GM15510 (cell line): ENCODE results near the gene MMP17.
A peak's percentile ranks its signal among the peaks of the same experiment; 100 is the strongest.

Source experiments
- POLR2A ChIP-seq: IDR thresholded peaks from 3 replicates; pipeline ENCODE4 v1.6.1; 2011; ENCODE audit warnings: borderline replicate concordance; ENCODE audit not compliant: insufficient read length; ENCODE audit errors: extremely low read depth

The MMP17 gene

DNA sequence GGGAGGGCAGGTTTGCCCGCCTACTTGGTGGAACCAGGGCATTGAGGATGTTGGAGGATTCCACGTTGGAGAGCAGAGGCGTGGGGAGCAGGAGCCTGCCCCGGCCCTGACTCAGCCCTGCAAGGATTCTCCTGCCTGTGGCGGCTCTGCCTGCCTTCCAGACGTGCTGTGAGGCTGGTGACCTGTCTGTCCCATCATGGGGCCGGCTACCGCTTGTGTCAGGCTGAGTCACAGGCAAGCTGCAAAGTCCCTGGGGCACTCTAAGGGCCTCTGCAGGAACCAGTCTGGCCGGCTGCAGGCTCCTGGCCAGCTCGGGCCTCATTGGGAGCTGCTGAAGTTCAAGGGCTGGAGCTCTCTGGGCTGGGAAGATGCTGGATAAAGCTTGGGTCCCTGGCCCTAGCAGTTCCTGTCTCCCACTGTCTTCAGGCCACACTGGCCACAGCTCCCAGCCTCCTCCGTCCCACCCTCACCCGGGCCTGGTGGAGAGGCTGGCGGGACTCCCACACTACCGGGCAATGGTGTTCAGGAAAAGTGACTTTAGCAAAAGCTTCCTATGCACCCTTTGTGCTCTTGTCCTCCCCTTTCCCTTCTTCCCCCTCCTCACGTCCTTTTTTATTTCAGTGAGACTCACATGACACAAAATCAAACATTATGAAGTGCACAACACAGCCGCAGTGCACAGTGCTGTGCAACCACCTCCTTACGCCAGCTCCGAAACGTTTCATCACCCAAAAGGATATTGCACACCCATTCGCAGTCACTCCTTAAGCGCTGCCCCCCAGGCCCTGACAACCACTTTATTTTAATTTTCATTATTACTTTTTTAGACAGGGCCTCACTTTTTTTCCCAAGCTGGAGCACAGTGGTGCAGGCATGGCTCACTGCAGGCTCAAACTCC, 44.2 kb downstream of the MMP17 start:
- TF ChIP-seq POLR2A: no peak

DNA sequence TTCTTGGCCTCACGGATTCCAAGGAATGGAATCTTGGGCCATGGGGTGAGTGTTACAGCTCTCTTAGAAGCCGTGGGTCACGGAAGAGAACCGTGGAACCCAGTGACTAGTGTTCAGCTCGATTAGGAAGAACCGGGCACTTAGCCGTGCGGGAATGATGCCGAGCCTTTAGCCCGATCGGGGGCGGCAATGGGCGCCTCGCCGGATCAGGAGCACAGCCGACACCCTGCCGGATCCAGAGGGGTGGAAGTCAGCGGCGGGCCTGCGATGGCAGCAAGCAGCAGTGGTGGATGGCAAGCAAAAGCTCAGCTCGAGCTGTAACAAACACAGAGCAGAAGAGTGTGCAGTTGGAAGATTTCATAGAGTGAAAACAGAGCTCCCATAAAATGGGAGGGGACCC, 45.1 kb downstream of the MMP17 start:
- TF ChIP-seq POLR2A: no peak

DNA sequence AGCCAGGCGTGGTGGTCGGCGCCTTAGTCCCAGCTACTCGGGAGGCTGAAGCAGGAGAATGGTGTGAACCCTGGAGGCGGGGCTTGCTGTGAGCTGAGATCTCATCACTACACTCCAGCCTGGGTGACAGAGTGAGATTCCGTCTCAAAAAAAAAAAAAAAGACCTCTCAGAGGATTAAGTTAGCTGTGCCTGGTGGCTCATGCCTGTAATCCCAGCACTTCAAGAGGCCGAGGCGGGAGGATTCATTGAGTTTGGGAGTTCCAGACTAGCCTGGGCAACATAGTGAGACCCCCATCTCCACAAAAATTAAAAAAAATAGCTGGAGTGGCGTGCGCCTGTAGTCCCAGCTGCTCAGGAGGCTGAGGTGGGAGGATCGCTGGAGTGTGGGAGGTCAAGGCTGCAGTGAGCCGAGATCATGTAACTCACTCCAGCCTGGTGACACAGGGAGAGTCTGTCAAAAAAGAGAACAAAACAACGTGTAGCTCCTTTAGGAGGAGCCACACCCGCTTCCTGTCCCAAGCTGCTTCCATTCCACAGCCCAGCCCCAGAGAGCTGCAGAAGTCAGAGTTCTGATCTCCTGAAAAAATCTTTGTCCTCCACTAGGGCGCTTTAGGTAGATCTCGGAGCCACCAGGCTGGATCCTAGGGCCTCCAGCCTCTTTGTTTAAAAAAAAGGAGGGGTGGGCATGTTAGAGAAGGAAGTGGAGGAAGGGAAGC, 54.8 kb downstream of the MMP17 start:
- TF ChIP-seq POLR2A: no peak

GRCh38 chr12:131883521-131883900, 55.3 kb downstream of the MMP17 start:
- no peak for TF ChIP-seq POLR2A

DNA sequence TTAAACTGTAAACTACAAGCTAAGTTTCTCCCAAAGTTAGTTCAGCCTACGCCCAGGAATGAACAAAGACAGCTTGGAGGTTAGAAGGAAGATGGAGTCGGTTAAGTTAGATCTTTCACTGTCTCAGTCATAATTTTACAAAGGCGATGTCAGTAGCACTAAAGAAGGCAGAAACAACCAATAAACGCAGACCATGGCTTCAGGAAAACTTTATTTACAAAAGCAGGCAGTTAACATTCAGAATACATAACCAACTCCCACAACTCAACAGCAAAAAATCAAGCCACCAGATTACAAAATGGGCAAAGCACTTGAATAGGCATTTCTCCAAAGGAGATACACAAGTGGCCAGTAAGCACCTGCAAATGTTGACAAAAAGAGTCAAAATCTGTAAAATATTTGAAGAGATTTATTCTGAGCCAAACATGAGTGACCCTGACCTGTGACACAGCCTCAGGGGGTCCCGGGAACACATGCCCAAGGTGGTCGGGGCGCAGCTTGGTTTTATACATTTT, 57.4 kb downstream of the MMP17 start:
- TF ChIP-seq POLR2A: no peak

GRCh38 chr12:131892711-131893604, 64.8 kb downstream of the MMP17 start:
- TF ChIP-seq POLR2A: no peak

DNA sequence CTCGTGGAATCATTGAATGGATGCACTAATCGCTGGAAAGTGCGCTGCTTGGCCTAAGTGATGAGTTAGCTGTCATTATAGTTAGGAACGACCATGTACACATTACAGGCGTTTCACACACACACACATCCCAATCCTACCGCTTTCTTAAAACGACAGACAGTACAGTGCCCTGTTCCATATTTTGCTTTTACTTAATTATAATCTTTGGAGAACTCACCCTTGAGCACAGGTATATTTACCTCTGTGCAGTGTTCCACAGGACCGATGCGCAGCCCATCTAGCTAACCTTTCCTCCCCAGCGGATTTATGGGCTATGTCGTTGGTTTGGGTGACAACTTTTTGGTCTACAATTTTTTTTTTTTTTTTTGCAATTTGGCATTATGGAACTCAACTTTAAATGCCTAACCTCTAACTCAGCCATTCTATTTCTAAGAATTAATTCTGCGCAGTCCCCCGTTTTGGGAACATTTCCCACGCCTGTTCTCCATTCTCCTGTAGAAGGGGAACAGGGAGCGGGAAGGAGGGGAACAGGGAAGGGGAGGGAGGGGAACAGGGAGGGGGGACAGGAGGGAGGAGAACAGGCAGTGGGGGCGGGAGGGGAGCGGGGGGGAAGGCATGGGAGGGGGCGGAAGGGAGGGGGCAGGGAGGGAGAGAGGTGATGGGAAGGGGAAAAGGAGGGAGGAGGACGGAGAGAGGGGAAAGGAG, 65.6 kb downstream of the MMP17 start:
- TF ChIP-seq POLR2A: no peak

GRCh38 chr12:131894313-131894860, 66.2 kb downstream of the MMP17 start, which contains the start of gene ULK1:
Gene ULK1 (plus strand): TSS chr12:131894622. CDS start chr12:131895002, 380 bp downstream.
- TF ChIP-seq POLR2A: peak; percentile 87

GRCh38 chr12:131894981-131895639, 66.9 kb downstream of the MMP17 start:
- no peak for TF ChIP-seq POLR2A

DNA sequence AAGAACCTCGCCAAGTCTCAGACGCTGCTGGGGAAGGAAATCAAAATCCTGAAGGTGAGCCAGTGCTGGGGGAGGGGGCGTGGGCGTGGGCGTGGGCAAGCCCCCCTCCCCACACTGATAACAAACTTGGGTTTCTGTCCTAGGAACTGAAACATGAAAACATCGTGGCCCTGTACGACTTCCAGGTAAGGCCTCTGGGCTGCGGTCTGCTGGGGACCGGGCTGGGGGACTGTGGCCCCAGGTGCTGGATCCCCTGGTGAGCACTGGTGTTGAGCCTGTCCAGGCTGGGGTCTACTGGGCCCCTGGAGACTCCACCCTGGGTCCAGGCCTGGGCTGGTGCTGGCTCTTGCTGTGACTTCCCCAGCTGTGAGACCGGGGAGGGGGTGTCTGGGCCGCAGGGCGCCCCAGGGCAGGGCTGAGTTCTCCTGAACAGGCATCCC, 67.5 kb downstream of the MMP17 start:
- no peak for TF ChIP-seq POLR2A

GRCh38 chr12:131896080-131896810, 68.1 kb downstream of the MMP17 start:
- TF ChIP-seq POLR2A: no peak

DNA sequence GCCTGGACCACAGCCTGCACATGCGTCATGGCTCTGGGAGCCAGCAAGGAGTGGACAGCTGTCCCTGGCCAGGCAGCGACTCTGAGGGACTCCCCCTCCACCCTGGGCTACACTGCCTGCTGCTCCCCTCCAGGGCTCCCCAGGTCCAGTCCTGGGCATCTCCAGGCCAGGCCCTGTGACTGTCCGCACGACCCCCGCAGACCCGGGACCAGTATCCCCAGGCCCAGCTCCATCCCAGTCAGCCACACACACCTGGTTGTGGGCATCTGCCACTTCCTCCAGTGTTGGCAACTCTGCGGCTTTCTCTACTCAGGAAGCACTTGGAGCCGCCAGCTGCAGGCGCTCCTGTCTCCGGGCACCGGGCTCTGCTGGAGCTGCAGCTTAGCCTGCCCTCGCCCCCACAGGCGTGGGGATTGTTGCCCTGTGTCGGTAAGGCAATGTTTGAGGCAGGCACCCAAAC, 68.6 kb downstream of the MMP17 start:
- no peak for TF ChIP-seq POLR2A
